Raji (cell line): ENCODE measurements around the gene CDK14.

Source experiments
- POLR2A ChIP-seq: IDR thresholded peaks from 2 replicates; pipeline ENCODE4 v1.6.1; 2011; ENCODE audit warnings: low read depth, low read length, control low read depth; ENCODE audit not compliant: insufficient read depth

CDK14 gene

GRCh38 chr7:90763108-90763507, 167.0 kb downstream of the CDK14 start:
- no peak for TF ChIP-seq POLR2A

- TF ChIP-seq POLR2A = no peak
Observed at GRCh38 chr7:90764848-90765570, 168.9 kb downstream of the CDK14 start.

DNA sequence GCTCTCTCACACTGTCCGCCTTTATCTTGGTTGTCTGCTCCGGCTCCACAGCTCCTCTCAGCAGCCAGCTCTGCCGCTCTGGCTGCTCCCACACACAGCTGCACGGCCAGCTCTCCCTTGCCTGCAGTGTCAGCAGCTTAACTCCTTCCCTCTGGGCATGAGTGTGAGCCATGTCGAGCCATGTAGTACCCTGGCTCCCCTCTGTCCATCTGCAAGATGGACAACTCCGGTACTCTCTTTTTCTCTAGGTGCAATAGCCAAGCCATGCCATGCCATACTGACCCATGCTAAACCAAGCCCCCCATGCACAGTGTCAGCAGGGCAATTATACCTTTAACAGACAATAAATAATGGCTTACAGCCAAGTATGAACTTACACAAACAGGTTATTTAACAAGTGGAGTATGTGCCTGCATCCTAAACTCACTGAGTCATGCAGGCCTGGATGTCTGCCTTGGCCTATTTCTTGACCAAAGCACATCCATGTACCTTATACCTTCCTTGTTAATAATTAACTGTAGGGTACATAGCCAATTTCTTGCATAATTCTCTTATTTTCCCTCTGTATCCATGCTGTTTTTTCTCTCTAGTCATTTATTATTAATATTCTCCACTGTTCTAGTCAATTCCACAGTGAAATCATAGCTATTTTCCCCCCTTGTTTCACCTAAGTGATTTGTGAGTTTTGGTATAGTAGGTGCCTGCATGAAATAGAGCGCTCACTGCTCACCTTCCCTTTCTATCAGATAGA, 170.9 kb downstream of the CDK14 start:
- TF ChIP-seq POLR2A = no peak

- no peak for TF ChIP-seq POLR2A
Observed at GRCh38 chr7:90768301-90768700, 172.2 kb downstream of the CDK14 start.

DNA sequence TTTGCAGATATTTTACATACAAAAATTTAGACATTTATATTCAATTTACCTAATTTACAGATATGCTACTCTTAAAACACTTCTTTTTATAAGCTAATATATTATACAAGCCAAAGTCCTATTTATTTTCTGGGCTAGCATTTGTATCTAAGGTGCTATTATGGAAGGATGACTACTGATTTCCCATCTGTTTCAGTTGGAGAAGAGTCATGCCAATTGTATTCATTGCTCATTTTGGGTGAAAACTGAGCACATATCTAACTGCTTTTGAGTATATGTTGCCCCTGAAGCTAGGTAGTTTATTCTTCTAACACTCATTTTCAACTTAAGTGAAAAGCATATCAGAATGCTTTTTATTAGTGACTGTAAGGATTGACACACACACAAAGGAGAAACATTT, 172.9 kb downstream of the CDK14 start:
- no peak for TF ChIP-seq POLR2A

DNA sequence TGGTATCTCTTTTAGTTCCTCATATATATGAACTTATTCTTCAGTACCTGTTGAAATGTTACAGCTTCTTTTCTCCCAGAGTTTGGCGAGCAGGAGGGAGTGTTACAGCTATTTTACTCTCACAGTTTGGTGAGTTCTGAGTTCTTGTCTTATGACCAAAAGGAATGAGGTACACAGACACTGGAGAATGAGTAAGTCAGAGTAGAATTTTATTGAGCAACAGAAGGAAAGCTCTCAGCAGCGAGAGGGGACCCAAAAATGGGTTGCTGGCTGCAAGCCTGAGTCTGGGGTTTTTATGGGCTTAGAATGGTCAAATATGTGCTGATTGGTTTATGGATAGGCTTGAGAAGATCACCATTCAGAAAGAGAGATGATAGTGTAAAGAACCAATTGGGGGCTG, 175.2 kb downstream of the CDK14 start:
- TF ChIP-seq POLR2A = no peak

DNA sequence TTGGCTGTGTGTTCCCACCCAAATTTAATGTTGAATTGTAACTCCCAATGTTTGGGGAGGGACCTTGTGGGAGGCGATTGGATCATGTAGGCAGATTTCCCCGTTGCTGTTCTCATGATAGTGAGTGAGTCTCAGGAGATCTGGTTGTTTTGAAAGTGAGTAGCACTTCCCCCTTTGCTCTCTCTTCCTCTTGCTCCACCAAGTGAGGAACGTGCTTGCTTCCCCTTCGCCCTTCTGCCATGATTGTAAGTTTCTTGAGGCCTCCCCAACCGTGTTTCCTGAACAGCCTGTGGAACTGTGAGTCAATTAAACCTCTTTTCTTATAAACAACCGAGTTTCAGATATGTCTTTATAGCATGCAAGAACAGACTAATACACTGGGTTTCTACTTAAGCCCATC, 176.3 kb downstream of the CDK14 start:
- no peak for TF ChIP-seq POLR2A

- TF ChIP-seq POLR2A = no peak
Observed at GRCh38 chr7:90773269-90773668, 177.1 kb downstream of the CDK14 start.

DNA sequence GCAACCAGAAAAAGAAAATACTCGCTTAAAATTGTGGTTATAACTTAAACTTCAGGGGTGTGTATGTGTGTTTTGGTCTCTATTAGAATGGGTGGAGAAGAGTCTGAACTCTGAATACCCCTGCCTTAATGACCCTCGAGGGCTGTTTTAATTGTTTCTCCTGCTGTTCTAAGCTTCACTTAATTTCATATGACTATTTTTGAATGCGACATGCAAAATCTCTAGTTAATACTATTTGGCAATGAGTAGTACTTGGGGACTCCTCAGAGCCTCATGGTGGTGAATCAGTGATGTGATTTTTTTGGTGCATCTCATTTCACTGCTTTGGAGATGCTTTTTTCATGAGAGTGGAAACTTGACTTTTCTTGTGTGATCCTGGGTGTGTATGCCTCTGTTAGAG, 178.6 kb downstream of the CDK14 start:
- TF ChIP-seq POLR2A = no peak

DNA sequence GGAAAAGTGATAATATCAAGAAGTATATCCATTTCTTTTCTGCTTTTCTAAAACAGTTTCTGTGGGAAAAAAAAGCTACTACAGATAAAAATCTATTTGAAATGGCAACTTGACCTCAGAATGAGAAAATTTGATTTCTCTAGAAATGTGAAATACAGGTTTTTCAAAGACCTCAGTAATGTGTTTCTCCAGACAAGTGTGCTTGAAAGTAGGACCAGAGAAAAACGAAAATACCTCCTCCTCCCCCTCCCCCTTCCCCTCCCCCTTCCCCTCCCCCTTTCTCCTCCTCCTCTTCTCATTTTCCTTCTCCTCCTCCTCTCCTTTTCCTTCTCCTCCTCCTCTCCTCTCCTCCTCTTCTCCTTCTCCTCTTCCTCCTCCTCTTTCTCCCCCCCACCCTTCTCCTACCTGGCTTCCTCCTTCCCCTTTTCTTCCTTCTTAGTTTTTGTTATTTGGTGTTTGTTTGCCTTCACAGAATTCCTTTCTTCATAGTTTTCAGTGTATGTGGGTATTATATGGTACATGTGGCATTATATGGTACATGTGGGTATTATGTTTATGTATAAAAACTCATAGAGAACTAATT, 179.4 kb downstream of the CDK14 start:
- TF ChIP-seq POLR2A = no peak

DNA sequence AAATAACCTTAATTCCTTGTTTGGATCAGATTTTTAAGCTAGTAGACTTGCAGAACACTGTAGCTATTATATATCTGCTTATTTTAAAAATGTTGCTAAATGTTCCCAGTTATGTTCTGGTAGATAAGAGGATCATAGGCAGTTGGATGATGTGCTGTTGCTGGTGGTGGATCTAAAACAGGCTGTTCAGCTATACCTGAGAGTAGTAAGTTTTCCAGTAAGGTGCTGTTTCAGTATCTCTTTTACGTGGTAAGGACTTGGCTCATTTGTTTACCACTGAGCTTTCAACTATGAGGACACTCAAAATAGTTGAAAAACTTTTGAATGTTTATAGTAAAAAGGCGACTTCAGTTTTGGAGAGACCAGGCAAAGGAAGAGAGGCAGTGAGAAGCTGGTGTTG, 180.9 kb downstream of the CDK14 start:
- TF ChIP-seq POLR2A = no peak

GRCh38 chr7:90777465-90777864, 181.3 kb downstream of the CDK14 start:
- no peak for TF ChIP-seq POLR2A

DNA sequence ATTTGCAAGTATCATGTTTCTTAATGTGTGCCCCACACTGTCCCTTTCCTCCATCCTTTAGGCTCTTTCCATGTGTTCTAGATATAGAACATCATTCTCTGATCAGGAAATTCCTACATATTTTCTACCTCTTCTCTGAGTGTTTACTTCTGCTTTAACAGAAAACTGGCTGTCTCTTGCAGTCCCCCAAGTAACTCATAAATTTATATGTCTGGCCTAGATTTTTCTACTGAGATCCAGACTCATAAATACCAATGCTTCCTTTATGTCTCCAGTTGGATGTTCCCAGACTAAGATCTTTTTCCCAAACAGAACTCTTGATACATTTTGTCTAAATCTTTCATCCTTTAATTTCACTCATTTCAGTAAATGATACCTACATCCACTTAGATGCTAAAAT, 181.8 kb downstream of the CDK14 start:
- no peak for TF ChIP-seq POLR2A

- no peak for TF ChIP-seq POLR2A
Observed at GRCh38 chr7:90788052-90788451, 191.9 kb downstream of the CDK14 start.

DNA sequence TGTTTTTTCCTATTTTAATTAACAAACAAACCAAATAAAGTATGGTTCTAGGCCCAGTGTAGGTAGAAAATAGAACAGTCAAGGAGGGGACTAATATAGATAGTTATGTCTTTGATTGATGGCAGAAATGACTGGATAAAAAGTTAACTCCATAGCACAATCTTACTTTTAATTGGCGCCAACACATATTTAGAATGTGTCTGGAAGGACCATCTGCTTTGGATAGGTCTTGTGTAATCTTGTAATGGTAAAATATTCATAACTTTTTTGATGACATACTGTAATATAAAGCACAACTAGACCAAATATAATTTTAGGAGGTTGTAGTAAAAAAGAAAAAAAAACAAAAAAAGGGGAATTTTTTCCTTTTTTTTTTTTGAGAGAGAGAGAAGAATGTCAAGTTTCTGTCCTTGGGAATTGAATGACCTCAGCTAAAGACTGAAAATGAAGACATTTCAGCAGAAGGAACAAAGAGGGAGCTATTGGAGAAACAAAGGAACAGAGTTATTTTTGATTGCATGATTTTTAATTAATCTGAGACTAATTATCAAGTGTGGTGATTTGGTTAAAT, 193.7 kb downstream of the CDK14 start:
- no peak for TF ChIP-seq POLR2A

- no peak for TF ChIP-seq POLR2A
Observed at GRCh38 chr7:90791596-90791995, 195.5 kb downstream of the CDK14 start.
